Glutamatergic neuron (in vitro differentiated cells): ENCODE measurements around the gene ORAI3. TPM values are rescaled to one million over a fixed set of nuclear protein-coding genes. Genes with fewer than 3 reads are reported as not detected.

ENCODE experiments used
- DNase-seq: peaks from one replicate; pipeline ENCODE4 v3.0.0; 2022
- H3K27ac Mint-ChIP-seq: one replicate; pipeline ENCODE4 v1.8.0; 2020; ENCODE audit warnings: mild to moderate bottlenecking, mixed read lengths, inconsistent platforms; ENCODE audit not compliant: unreplicated experiment
- H3K27me3 Mint-ChIP-seq: one replicate; pipeline ENCODE4 v1.8.0; 2020; ENCODE audit warnings: mild to moderate bottlenecking, moderate library complexity, mixed read lengths, inconsistent platforms; ENCODE audit not compliant: unreplicated experiment
- H3K36me3 Mint-ChIP-seq: one replicate; pipeline ENCODE4 v1.8.0; 2020; ENCODE audit warnings: mild to moderate bottlenecking, mixed read lengths, inconsistent platforms; ENCODE audit not compliant: unreplicated experiment
- H3K4me1 Mint-ChIP-seq: one replicate; pipeline ENCODE4 v1.8.0; 2020; ENCODE audit warnings: mild to moderate bottlenecking, low read depth, mixed read lengths, inconsistent platforms; ENCODE audit not compliant: unreplicated experiment
- H3K4me3 Mint-ChIP-seq: one replicate; pipeline ENCODE4 v1.8.0; 2020; ENCODE audit warnings: mild to moderate bottlenecking, mixed read lengths, inconsistent platforms; ENCODE audit not compliant: unreplicated experiment
- H3K9me3 Mint-ChIP-seq: one replicate; pipeline ENCODE4 v1.8.0; 2020; ENCODE audit warnings: mild to moderate bottlenecking, moderate library complexity, mixed read lengths, inconsistent platforms; ENCODE audit not compliant: unreplicated experiment
- total RNA-seq: library from RNA; stranded (reverse); fragmentation: NEBNext Ultra II Directional; extraction: Animal tissue kit (Norgen Biotek cat#: 25700); gene quantifications from one replicate; pipeline ENCODE4 v1.2.1, GENCODE V29; 2021; ENCODE audit not compliant: unreplicated experiment
- TF ChIP-seq, protein P1 (sequence below): fragments of 200-600 bp; sonication (generic); IDR thresholded peaks from one replicate; pipeline ENCODE4 v1.5.0; 2021; ENCODE audit not compliant: partially characterized antibody, unreplicated experiment

ORAI3 gene
- total RNA-seq, 1 donor from 2014 or later, result 5.1 TPM

- TF ChIP-seq, protein P1, sequence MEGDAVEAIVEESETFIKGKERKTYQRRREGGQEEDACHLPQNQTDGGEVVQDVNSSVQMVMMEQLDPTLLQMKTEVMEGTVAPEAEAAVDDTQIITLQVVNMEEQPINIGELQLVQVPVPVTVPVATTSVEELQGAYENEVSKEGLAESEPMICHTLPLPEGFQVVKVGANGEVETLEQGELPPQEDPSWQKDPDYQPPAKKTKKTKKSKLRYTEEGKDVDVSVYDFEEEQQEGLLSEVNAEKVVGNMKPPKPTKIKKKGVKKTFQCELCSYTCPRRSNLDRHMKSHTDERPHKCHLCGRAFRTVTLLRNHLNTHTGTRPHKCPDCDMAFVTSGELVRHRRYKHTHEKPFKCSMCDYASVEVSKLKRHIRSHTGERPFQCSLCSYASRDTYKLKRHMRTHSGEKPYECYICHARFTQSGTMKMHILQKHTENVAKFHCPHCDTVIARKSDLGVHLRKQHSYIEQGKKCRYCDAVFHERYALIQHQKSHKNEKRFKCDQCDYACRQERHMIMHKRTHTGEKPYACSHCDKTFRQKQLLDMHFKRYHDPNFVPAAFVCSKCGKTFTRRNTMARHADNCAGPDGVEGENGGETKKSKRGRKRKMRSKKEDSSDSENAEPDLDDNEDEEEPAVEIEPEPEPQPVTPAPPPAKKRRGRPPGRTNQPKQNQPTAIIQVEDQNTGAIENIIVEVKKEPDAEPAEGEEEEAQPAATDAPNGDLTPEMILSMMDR, result no peak
- peaks cover 10% of the 10 kb centered on the region for H3K27me3 Mint-ChIP-seq
- peaks cover 5% of the 10 kb centered on the region for H3K36me3 Mint-ChIP-seq
- no peak overlapping the region for H3K4me3 Mint-ChIP-seq
- H3K4me1 Mint-ChIP-seq, result no peaks in the 10 kb centered on the region
- DNase-seq, result no peak
- H3K9me3 Mint-ChIP-seq, result peaks cover 11% of the 10 kb centered on the region
- H3K27ac Mint-ChIP-seq, result no peak overlapping the region
Measured at GRCh38 chr16:30983289-30983889, 34.5 kb downstream of the ORAI3 start.

- Mint-ChIP-seq H3K27me3 (peaks cover 7% of the 10 kb centered on the region), H3K27ac (no peak overlapping the region), H3K4me1 (no peaks in the 10 kb centered on the region), H3K36me3 (peaks cover 5% of the 10 kb centered on the region), H3K9me3 (peaks cover 14% of the 10 kb centered on the region), H3K4me3 (no peak overlapping the region)
- TF ChIP-seq, protein P1, result no peak
- DNase-seq, result no peak
Measured at GRCh38 chr16:30983898-30984610, 35.2 kb downstream of the ORAI3 start.

- DNase-seq, result peak; percentile 97
- TF ChIP-seq, protein P1, result peak; percentile 99
- H3K27me3 Mint-ChIP-seq, result peaks cover 7% of the 10 kb centered on the region
- H3K4me3 Mint-ChIP-seq, result no peak within 1 kb of the TSS
- H3K36me3 Mint-ChIP-seq, result peaks cover 5% of the 10 kb centered on the region
- H3K27ac Mint-ChIP-seq, result no peak within 1 kb of the TSS
- H3K4me1 Mint-ChIP-seq, result no peaks in the 10 kb centered on the region
- H3K9me3 Mint-ChIP-seq, result peaks cover 14% of the 10 kb centered on the region
Measured at GRCh38 chr16:30984669-30985400, 36.0 kb downstream of the ORAI3 start, which contains the start of gene HSD3B7. HSD3B7 (plus strand) TSS chr16:30985207; CDS start chr16:30985659, 452 bp downstream.

- Mint-ChIP-seq H3K9me3 (peaks cover 14% of the 10 kb centered on the region), H3K36me3 (peaks cover 5% of the 10 kb centered on the region), H3K4me3 (no peak overlapping the region), H3K27ac (no peak overlapping the region), H3K27me3 (peaks cover 7% of the 10 kb centered on the region), H3K4me1 (no peaks in the 10 kb centered on the region)
- TF ChIP-seq, protein P1, result no peak
- DNase-seq, result peak; percentile 52
Measured at GRCh38 chr16:30985401-30986128, 36.7 kb downstream of the ORAI3 start.
